ENCODE results near the gene IGSF21.

Gene IGSF21

DNA sequence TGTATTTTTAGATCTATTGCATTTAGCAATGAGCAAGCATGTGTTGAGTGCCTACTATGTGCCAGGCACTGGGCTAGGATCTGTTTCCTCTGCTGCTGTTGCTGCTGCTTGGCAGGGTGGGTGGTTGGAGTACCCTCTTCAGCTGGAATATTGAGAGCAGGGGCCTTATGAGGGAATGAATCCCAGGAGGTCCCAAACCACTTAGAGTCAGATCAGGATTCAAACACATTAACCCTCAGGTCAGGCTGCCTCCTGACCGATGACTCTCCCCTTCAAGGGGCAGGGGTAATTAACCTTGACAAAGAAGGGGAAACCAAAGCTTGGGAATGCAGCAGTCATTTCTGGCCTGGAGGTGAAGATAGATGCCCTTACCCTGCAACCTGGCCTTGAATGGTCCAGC, 138.0 kb downstream of the IGSF21 start:
- H3K27me3 ChIP-seq (ENCODE audit: insufficient read depth, poor library complexity, severe bottlenecking): no peaks in the 10 kb centered on the region
- H3K4me3 ChIP-seq (replicated peaks; ENCODE audit: insufficient read depth, low read length): no peak overlapping the region
- TF ChIP-seq, protein P1, sequence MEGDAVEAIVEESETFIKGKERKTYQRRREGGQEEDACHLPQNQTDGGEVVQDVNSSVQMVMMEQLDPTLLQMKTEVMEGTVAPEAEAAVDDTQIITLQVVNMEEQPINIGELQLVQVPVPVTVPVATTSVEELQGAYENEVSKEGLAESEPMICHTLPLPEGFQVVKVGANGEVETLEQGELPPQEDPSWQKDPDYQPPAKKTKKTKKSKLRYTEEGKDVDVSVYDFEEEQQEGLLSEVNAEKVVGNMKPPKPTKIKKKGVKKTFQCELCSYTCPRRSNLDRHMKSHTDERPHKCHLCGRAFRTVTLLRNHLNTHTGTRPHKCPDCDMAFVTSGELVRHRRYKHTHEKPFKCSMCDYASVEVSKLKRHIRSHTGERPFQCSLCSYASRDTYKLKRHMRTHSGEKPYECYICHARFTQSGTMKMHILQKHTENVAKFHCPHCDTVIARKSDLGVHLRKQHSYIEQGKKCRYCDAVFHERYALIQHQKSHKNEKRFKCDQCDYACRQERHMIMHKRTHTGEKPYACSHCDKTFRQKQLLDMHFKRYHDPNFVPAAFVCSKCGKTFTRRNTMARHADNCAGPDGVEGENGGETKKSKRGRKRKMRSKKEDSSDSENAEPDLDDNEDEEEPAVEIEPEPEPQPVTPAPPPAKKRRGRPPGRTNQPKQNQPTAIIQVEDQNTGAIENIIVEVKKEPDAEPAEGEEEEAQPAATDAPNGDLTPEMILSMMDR (IDR thresholded peaks at IDR 0.05; ENCODE audit: insufficient read depth, low read length): no peak
- no peak for TF ChIP-seq SPI1 (IDR thresholded peaks at IDR 0.05; ENCODE audit: borderline replicate concordance, low read depth)
- TF ChIP-seq POLR2AphosphoS5 (IDR thresholded peaks at IDR 0.05; ENCODE audit: low read depth): no peak
- TF ChIP-seq, protein P2, sequence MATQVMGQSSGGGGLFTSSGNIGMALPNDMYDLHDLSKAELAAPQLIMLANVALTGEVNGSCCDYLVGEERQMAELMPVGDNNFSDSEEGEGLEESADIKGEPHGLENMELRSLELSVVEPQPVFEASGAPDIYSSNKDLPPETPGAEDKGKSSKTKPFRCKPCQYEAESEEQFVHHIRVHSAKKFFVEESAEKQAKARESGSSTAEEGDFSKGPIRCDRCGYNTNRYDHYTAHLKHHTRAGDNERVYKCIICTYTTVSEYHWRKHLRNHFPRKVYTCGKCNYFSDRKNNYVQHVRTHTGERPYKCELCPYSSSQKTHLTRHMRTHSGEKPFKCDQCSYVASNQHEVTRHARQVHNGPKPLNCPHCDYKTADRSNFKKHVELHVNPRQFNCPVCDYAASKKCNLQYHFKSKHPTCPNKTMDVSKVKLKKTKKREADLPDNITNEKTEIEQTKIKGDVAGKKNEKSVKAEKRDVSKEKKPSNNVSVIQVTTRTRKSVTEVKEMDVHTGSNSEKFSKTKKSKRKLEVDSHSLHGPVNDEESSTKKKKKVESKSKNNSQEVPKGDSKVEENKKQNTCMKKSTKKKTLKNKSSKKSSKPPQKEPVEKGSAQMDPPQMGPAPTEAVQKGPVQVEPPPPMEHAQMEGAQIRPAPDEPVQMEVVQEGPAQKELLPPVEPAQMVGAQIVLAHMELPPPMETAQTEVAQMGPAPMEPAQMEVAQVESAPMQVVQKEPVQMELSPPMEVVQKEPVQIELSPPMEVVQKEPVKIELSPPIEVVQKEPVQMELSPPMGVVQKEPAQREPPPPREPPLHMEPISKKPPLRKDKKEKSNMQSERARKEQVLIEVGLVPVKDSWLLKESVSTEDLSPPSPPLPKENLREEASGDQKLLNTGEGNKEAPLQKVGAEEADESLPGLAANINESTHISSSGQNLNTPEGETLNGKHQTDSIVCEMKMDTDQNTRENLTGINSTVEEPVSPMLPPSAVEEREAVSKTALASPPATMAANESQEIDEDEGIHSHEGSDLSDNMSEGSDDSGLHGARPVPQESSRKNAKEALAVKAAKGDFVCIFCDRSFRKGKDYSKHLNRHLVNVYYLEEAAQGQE (IDR thresholded peaks at IDR 0.05; ENCODE audit: insufficient replicate concordance, low read depth): no peak
- no peak overlapping the region for H3K27ac ChIP-seq (replicated peaks)
- DNase-seq (ENCODE audit: low read depth in 1 of 2, low spot score in 1 of 2): no peak

DNA sequence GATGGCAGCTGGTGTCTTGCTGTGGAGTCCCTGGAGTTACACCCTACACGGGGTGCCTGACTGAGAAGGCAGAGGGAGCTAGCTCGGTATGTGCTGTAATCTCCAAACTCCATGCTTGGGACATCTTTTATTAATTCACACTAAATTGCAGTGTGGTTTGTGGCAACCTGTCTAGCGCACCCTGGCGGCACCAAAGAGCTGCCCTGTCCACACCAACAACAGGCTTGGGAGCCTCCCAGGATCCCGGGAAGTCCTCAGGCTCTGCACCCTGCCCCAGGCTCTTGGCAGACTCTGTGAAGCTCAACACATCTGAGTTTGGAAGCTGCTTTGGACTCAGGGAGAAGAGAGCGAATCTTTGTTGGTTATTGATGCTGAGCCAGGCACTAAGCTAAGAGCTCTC, 138.9 kb downstream of the IGSF21 start:
- Histone ChIP-seq H3K27ac (replicated peaks) (no peak overlapping the region), H3K4me3 (replicated peaks; ENCODE audit: insufficient read depth, low read length) (no peak overlapping the region), H3K27me3 (ENCODE audit: insufficient read depth, poor library complexity, severe bottlenecking) (no peaks in the 10 kb centered on the region)
- TF ChIP-seq POLR2AphosphoS5 (IDR thresholded peaks at IDR 0.05; ENCODE audit: low read depth): no peak
- TF ChIP-seq SPI1 (IDR thresholded peaks at IDR 0.05; ENCODE audit: borderline replicate concordance, low read depth): no peak
- TF ChIP-seq, protein P1 (IDR thresholded peaks at IDR 0.05; ENCODE audit: insufficient read depth, low read length): no peak
- TF ChIP-seq, protein P2 (IDR thresholded peaks at IDR 0.05; ENCODE audit: insufficient replicate concordance, low read depth): no peak
- no peak for TF ChIP-seq GABPA (IDR thresholded peaks at IDR 0.05; ENCODE audit: low read depth)
- DNase-seq (ENCODE audit: low read depth in 1 of 2, low spot score in 1 of 2): no peak

DNA sequence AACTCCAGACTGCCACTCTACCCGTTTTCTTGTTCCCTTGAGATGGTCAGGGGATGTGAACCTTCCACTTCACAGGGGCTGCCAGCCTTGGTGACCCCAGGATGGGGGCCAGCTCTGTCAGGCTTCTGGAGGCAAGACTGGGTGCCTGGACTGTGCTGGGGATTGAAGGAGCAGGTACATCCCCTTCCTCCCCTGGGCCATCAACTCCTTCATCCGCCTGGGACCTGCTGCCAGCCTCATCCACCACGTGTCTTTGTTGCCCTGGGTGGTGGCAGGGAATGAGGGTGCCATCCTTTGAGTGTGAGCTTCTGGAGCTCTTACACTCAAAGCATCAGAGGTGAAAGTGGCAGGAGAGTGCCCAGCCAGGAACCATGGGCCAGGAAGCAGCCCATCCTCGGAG, 139.6 kb downstream of the IGSF21 start:
- no peak for DNase-seq (ENCODE audit: low read depth in 1 of 2, low spot score in 1 of 2)
- H3K27ac ChIP-seq (replicated peaks): no peak overlapping the region
- H3K27me3 ChIP-seq (ENCODE audit: insufficient read depth, poor library complexity, severe bottlenecking): no peaks in the 10 kb centered on the region
- H3K4me3 ChIP-seq (replicated peaks; ENCODE audit: insufficient read depth, low read length): no peak overlapping the region
- TF ChIP-seq, protein P1 (IDR thresholded peaks at IDR 0.05; ENCODE audit: insufficient read depth, low read length): no peak

DNA sequence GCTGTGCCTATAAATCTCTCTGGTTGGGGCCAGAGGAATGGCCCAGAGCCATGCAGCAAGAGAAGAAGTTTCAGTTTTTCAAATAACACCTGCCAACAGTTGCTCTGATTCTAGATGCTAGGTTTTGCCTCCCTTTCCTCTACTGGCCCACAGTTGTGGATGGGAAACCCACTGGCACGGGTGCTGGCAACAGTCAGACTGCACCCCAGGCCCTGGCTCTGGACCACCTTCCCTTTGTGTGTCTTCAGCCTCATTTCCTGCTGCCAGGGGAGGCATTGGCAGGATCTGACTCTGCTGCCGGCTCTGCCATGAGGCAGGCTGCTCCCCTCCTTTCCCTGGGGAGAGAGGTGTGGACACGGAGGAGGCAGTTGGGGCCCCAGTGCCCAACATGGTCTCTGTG, 142.0 kb downstream of the IGSF21 start:
- no peaks in the 10 kb centered on the region for H3K27me3 ChIP-seq (ENCODE audit: insufficient read depth, poor library complexity, severe bottlenecking)
- TF ChIP-seq, protein P2 (IDR thresholded peaks at IDR 0.05; ENCODE audit: insufficient replicate concordance, low read depth): no peak
- TF ChIP-seq GABPA (IDR thresholded peaks at IDR 0.05; ENCODE audit: low read depth) (no peak), SPI1 (IDR thresholded peaks at IDR 0.05; ENCODE audit: borderline replicate concordance, low read depth) (no peak), POLR2AphosphoS5 (IDR thresholded peaks at IDR 0.05; ENCODE audit: low read depth) (no peak)
- TF ChIP-seq, protein P1 (IDR thresholded peaks at IDR 0.05; ENCODE audit: insufficient read depth, low read length): no peak
- no peak overlapping the region for H3K4me3 ChIP-seq (replicated peaks; ENCODE audit: insufficient read depth, low read length)
- no peak for DNase-seq (ENCODE audit: low read depth in 1 of 2, low spot score in 1 of 2)
- H3K27ac ChIP-seq (replicated peaks): no peak overlapping the region
